HEK293 (cell line): ENCODE results near the gene TTC9.

Experiments used
- CTCF ChIA-PET: fragments of 350-600 bp; formaldehyde crosslinking; extraction: SDS; loops from one replicate; lab custom pipeline; 2021; ENCODE audit warnings: antibody characterized with exemption; lab: Yijun Ruan, JAX
- POLR2A ChIA-PET: fragments of 300-600 bp; formaldehyde crosslinking; extraction: SDS; loops from one replicate; lab custom pipeline; 2020; ENCODE audit warnings: antibody characterized with exemption, inconsistent platforms; lab: Yijun Ruan, JAX
- H3K27ac ChIP-seq: fragments of 200-500 bp; sonication (Bioruptor generic); 2 replicates; pipeline ENCODE4 v1.5.1; 2014; ENCODE audit warnings: low read depth, low read length, control low read depth, inconsistent platforms; ENCODE audit errors: extremely low read depth
- H3K36me3 ChIP-seq, 2 experiments: fragments of 200-500 bp in 1 of 2; sonication (Bioruptor generic) in 1 of 2; 1 replicate in 1 of 2; 2 replicates in 1 of 2; pipeline ENCODE4 v1.5.1; 2014 to 2017; ENCODE audit warnings: inconsistent platforms in 2 of 2, low read length in 2 of 2; ENCODE audit not compliant: control insufficient read depth in 2 of 2, insufficient read depth in 1 of 2
- H3K4me1 ChIP-seq: fragments of 200-500 bp; sonication (Bioruptor generic); 2 replicates; pipeline ENCODE4 v1.5.1; 2014; ENCODE audit warnings: mild to moderate bottlenecking, low read length, inconsistent platforms; ENCODE audit not compliant: control insufficient read depth, insufficient read depth
- H3K4me3 ChIP-seq: 2 replicates; pipeline ENCODE4 v1.5.1; 2011; ENCODE audit warnings: low read depth, mild to moderate bottlenecking, control low read depth, low read length, moderate library complexity
- H3K9me3 ChIP-seq: fragments of 200-500 bp; sonication (Bioruptor generic); 2 replicates; pipeline ENCODE4 v1.5.1; 2014; ENCODE audit warnings: low read depth, low read length, inconsistent platforms; ENCODE audit not compliant: control insufficient read depth, insufficient read depth
- GFI1B ChIP-seq: fragments of 450-650 bp; formaldehyde crosslinking; IDR thresholded peaks from 2 replicates; pipeline ENCODE4 v1.5.1; 2016; ENCODE audit warnings: missing biosample characterization, missing genetic modification characterization
- HOXA7 ChIP-seq: sonication (generic); formaldehyde crosslinking; IDR thresholded peaks from 2 replicates; pipeline ENCODE4 v1.8.1; 2022; ENCODE audit warnings: missing genetic modification reagents, borderline replicate concordance
- PRDM1 ChIP-seq: fragments of 450-650 bp; formaldehyde crosslinking; IDR thresholded peaks from 2 replicates; pipeline ENCODE4; 2016; ENCODE audit warnings: missing biosample characterization, missing genetic modification characterization
- ZNF157 ChIP-seq: fragments of 450-650 bp; formaldehyde crosslinking; IDR thresholded peaks from 2 replicates; pipeline ENCODE4 v1.5.1; 2016; ENCODE audit warnings: missing biosample characterization, missing genetic modification characterization
- ZNF223 ChIP-seq: fragments of 450-650 bp; formaldehyde crosslinking; IDR thresholded peaks from 2 replicates; pipeline ENCODE4 v1.5.1; 2016; ENCODE audit warnings: missing biosample characterization, missing genetic modification characterization
- ZNF341 ChIP-seq: fragments of 450-650 bp; formaldehyde crosslinking; IDR thresholded peaks from 2 replicates; pipeline ENCODE4; 2016; ENCODE audit warnings: low read depth, missing biosample characterization, missing genetic modification characterization
- ZNF426 ChIP-seq: fragments of 450-650 bp; formaldehyde crosslinking; IDR thresholded peaks from 2 replicates; pipeline ENCODE4 v1.5.1; 2017; ENCODE audit warnings: missing biosample characterization, missing genetic modification characterization, mild to moderate bottlenecking, inconsistent platforms, moderate library complexity
- ZNF596 ChIP-seq: fragments of 450-650 bp; IDR thresholded peaks from 2 replicates; pipeline ENCODE4 v1.5.0; 2018; ENCODE audit warnings: missing biosample characterization, mild to moderate bottlenecking, missing genetic modification characterization, moderate library complexity
- ZNF610 ChIP-seq: fragments of 450-650 bp; formaldehyde crosslinking; IDR thresholded peaks from 2 replicates; pipeline ENCODE4 v1.5.1; 2016; ENCODE audit warnings: missing biosample characterization, missing genetic modification characterization, borderline replicate concordance
- ZNF626 ChIP-seq: fragments of 450-650 bp; sonication (Bioruptor Pico); formaldehyde crosslinking; IDR thresholded peaks from 2 replicates; pipeline ENCODE4 v1.5.1; 2018; ENCODE audit warnings: missing biosample characterization, missing genetic modification characterization, inconsistent platforms
- ZNF660 ChIP-seq: fragments of 450-650 bp; IDR thresholded peaks from 2 replicates; pipeline ENCODE4 v1.5.1; 2018; ENCODE audit warnings: missing biosample characterization, mild to moderate bottlenecking, missing genetic modification characterization
- ZNF664 ChIP-seq: fragments of 450-650 bp; formaldehyde crosslinking; IDR thresholded peaks from 2 replicates; pipeline ENCODE4 v1.5.1; 2016; ENCODE audit warnings: missing biosample characterization, missing genetic modification characterization
- ZNF677 ChIP-seq: fragments of 450-650 bp; IDR thresholded peaks from 2 replicates; pipeline ENCODE4 v1.5.0; 2018; ENCODE audit warnings: missing biosample characterization, mild to moderate bottlenecking, missing genetic modification characterization, moderate library complexity
- ZNF768 ChIP-seq: fragments of 450-650 bp; formaldehyde crosslinking; IDR thresholded peaks from 2 replicates; pipeline ENCODE4 v1.5.1; 2018; ENCODE audit warnings: missing biosample characterization, mild to moderate bottlenecking, missing genetic modification characterization
- ZNF777 ChIP-seq: fragments of 450-650 bp; formaldehyde crosslinking; IDR thresholded peaks from 2 replicates; pipeline ENCODE4 v1.5.1; 2017; ENCODE audit warnings: missing biosample characterization, missing genetic modification characterization, borderline replicate concordance
- TF ChIP-seq, protein P1 (sequence below): fragments of 450-650 bp; formaldehyde crosslinking; IDR thresholded peaks from 2 replicates; pipeline ENCODE4 v1.5.1; 2016; ENCODE audit warnings: missing biosample characterization, missing genetic modification characterization
- TF ChIP-seq, protein P2 (sequence below): fragments of 450-650 bp; formaldehyde crosslinking; IDR thresholded peaks from 2 replicates; pipeline ENCODE4 v1.5.1; 2016; ENCODE audit warnings: missing biosample characterization, missing genetic modification characterization
- TF ChIP-seq, protein P3 (sequence below): fragments of 450-650 bp; IDR thresholded peaks from 2 replicates; pipeline ENCODE4 v1.5.1; 2018; ENCODE audit warnings: missing biosample characterization, mild to moderate bottlenecking, missing genetic modification characterization
- TF ChIP-seq, protein P4 (sequence below): fragments of 450-650 bp; formaldehyde crosslinking; IDR thresholded peaks from 2 replicates; pipeline ENCODE4 v1.5.1; 2016; ENCODE audit warnings: missing biosample characterization, missing genetic modification characterization, borderline replicate concordance
- TF ChIP-seq, protein P5 (sequence below): fragments of 450-650 bp; formaldehyde crosslinking; IDR thresholded peaks from 2 replicates; pipeline ENCODE4 v1.5.1; 2016; ENCODE audit warnings: missing biosample characterization, missing genetic modification characterization

Gene TTC9

DNA sequence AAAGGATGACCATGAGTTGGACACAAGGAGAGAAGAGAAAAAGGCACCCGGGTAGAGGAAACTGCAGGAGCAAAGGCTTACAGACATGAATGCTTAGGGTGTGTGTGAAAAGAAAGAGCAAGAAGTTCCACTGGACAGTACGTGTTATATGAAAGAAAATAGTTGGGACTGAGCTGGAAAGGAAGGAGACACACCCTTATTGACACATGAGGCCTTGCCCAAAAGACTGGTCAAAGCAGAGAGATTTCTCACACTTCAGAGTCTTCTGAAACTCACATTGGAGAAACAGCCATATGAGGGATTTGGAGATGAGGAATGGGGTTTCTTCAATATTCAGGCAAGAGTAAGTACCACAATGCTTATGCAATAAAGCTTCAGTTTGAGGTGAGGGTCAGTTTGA, 56.0 kb downstream of the TTC9 start:
- CTCF ChIA-PET = interaction anchor here (0.5 kb wide), 2 partner anchors 9 to 16 kb away, joined by 3 to 4 read pairs; no protein-coding TSS in a partner anchor
- Histone ChIP-seq H3K36me3 (no peaks in the 10 kb centered on the region), H3K4me3 (no peak overlapping the region), H3K27ac (no peak overlapping the region), H3K9me3 (no peaks in the 10 kb centered on the region), H3K4me1 (no peaks in the 10 kb centered on the region)
- TF ChIP-seq ZNF341 (tag by site-specific recombination) = no peak
- no peak for TF ChIP-seq ZNF677 (tag by site-specific recombination)
- TF ChIP-seq ZNF157 = no peak
- TF ChIP-seq GFI1B (tag by site-specific recombination) = no peak
- TF ChIP-seq ZNF664 (tag by site-specific recombination) = no peak
- TF ChIP-seq ZNF768 (tag by site-specific recombination) = no peak
- TF ChIP-seq, protein P1, sequence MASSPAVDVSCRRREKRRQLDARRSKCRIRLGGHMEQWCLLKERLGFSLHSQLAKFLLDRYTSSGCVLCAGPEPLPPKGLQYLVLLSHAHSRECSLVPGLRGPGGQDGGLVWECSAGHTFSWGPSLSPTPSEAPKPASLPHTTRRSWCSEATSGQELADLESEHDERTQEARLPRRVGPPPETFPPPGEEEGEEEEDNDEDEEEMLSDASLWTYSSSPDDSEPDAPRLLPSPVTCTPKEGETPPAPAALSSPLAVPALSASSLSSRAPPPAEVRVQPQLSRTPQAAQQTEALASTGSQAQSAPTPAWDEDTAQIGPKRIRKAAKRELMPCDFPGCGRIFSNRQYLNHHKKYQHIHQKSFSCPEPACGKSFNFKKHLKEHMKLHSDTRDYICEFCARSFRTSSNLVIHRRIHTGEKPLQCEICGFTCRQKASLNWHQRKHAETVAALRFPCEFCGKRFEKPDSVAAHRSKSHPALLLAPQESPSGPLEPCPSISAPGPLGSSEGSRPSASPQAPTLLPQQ (tag by site-specific recombination) = no peak
- no peak for TF ChIP-seq ZNF223
- POLR2A ChIA-PET = no interaction called here

DNA sequence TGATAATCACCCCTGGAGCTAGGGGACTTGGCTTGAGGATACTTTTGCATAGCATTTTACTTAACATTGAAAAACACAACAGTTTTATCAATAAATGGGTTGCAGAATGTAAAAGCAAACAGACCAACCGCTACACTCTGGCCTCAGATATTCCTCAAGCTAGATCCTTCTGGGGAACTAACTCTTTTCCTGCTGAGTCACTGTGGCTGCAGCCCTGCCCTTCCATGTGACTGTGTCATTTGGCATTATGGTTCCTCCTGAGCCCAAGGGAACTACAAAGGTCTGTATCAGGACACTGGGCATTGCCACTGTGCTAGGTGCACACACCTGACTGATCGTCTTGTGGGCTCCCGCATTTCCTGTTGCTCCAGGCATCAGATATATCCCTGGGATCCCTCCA, 56.6 kb downstream of the TTC9 start:
- H3K36me3 ChIP-seq = no peaks in the 10 kb centered on the region
- POLR2A ChIA-PET = no interaction called here
- no peaks in the 10 kb centered on the region for H3K9me3 ChIP-seq
- no peaks in the 10 kb centered on the region for H3K4me1 ChIP-seq
- H3K27ac ChIP-seq = no peak overlapping the region
- TF ChIP-seq PRDM1 (tag by site-specific recombination) (no peak), ZNF610 (tag by site-specific recombination) (no peak), ZNF596 (no peak), ZNF777 (tag by site-specific recombination) (no peak), ZNF660 (tag by site-specific recombination) (no peak), HOXA7 (CRISPR knock-in tag) (no peak), ZNF626 (tag by site-specific recombination) (no peak), ZNF426 (no peak)
- TF ChIP-seq, protein P2, sequence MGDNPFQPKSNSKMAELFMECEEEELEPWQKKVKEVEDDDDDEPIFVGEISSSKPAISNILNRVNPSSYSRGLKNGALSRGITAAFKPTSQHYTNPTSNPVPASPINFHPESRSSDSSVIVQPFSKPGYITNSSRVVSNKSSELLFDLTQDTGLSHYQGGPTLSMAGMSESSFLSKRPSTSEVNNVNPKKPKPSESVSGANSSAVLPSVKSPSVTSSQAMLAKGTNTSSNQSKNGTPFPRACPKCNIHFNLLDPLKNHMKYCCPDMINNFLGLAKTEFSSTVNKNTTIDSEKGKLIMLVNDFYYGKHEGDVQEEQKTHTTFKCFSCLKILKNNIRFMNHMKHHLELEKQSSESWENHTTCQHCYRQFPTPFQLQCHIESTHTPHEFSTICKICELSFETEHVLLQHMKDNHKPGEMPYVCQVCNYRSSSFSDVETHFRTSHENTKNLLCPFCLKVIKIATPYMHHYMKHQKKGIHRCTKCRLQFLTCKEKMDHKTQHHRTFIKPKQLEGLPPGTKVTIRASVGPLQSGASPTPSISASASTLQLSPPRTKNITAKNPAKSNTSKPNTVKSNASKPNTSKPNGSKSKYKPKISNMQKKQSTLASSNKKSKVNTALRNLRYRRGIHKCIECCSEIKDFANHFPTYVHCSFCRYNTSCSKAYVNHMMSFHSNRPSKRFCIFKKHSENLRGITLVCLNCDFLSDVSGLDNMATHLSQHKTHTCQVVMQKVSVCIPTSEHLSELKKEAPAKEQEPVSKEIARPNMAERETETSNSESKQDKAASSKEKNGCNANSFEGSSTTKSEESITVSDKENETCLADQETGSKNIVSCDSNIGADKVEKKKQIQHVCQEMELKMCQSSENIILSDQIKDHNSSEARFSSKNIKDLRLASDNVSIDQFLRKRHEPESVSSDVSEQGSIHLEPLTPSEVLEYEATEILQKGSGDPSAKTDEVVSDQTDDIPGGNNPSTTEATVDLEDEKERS = no peak
- TF ChIP-seq, protein P3, sequence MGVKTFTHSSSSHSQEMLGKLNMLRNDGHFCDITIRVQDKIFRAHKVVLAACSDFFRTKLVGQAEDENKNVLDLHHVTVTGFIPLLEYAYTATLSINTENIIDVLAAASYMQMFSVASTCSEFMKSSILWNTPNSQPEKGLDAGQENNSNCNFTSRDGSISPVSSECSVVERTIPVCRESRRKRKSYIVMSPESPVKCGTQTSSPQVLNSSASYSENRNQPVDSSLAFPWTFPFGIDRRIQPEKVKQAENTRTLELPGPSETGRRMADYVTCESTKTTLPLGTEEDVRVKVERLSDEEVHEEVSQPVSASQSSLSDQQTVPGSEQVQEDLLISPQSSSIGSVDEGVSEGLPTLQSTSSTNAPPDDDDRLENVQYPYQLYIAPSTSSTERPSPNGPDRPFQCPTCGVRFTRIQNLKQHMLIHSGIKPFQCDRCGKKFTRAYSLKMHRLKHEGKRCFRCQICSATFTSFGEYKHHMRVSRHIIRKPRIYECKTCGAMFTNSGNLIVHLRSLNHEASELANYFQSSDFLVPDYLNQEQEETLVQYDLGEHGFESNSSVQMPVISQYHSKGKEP (tag by site-specific recombination) = no peak
- TF ChIP-seq, protein P4, sequence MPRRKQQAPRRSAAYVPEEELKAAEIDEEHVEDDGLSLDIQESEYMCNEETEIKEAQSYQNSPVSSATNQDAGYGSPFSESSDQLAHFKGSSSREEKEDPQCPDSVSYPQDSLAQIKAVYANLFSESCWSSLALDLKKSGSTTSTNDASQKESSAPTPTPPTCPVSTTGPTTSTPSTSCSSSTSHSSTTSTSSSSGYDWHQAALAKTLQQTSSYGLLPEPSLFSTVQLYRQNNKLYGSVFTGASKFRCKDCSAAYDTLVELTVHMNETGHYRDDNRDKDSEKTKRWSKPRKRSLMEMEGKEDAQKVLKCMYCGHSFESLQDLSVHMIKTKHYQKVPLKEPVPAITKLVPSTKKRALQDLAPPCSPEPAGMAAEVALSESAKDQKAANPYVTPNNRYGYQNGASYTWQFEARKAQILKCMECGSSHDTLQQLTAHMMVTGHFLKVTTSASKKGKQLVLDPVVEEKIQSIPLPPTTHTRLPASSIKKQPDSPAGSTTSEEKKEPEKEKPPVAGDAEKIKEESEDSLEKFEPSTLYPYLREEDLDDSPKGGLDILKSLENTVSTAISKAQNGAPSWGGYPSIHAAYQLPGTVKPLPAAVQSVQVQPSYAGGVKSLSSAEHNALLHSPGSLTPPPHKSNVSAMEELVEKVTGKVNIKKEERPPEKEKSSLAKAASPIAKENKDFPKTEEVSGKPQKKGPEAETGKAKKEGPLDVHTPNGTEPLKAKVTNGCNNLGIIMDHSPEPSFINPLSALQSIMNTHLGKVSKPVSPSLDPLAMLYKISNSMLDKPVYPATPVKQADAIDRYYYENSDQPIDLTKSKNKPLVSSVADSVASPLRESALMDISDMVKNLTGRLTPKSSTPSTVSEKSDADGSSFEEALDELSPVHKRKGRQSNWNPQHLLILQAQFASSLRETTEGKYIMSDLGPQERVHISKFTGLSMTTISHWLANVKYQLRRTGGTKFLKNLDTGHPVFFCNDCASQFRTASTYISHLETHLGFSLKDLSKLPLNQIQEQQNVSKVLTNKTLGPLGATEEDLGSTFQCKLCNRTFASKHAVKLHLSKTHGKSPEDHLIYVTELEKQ (tag by site-specific recombination) = no peak
- TF ChIP-seq, protein P5, sequence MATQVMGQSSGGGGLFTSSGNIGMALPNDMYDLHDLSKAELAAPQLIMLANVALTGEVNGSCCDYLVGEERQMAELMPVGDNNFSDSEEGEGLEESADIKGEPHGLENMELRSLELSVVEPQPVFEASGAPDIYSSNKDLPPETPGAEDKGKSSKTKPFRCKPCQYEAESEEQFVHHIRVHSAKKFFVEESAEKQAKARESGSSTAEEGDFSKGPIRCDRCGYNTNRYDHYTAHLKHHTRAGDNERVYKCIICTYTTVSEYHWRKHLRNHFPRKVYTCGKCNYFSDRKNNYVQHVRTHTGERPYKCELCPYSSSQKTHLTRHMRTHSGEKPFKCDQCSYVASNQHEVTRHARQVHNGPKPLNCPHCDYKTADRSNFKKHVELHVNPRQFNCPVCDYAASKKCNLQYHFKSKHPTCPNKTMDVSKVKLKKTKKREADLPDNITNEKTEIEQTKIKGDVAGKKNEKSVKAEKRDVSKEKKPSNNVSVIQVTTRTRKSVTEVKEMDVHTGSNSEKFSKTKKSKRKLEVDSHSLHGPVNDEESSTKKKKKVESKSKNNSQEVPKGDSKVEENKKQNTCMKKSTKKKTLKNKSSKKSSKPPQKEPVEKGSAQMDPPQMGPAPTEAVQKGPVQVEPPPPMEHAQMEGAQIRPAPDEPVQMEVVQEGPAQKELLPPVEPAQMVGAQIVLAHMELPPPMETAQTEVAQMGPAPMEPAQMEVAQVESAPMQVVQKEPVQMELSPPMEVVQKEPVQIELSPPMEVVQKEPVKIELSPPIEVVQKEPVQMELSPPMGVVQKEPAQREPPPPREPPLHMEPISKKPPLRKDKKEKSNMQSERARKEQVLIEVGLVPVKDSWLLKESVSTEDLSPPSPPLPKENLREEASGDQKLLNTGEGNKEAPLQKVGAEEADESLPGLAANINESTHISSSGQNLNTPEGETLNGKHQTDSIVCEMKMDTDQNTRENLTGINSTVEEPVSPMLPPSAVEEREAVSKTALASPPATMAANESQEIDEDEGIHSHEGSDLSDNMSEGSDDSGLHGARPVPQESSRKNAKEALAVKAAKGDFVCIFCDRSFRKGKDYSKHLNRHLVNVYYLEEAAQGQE (tag by site-specific recombination) = no peak
- no peak overlapping the region for H3K4me3 ChIP-seq
- CTCF ChIA-PET = interaction anchor here (0.5 kb wide), 1 partner anchor 15 kb away, joined by 3 read pairs; no protein-coding TSS in a partner anchor
